ENCODE data around the gene DNAH6. TPM values are rescaled to one million over a fixed set of nuclear protein-coding genes. Genes with fewer than 3 reads are reported as not detected.

The DNAH6 gene
- total and polyA plus RNA-seq, 2 of the 8 experiments (the other 6 are each of a cell fraction or from before 2014, with no cell fraction given) = 0.06 to 0.43 TPM

- H2AK5ac ChIP-seq (ENCODE audit: low read depth, low read length) = no peak overlapping the region
- WGBS, 2 experiments (ENCODE audit: extremely low coverage in 1 of 2, insufficient coverage in 1 of 2, insufficient read length in 1 of 2, insufficient replicate concordance in 2 of 2, low coverage in 1 of 2, low lambda C conversion rate in 2 of 2, missing lambda C conversion rate in 1 of 2) = 85% methylated on average over 2 of the region's 2 CpGs; no CpG with 5 or more reads in 1 of the 2 experiments
These were observed 181.6 kb downstream of the DNAH6 start for GRCh38 chr2:84697895-84698294.

More at GRCh38 chr2:84697895-84698294, 181.6 kb downstream of the DNAH6 start:
- ChIA-PET POLR2A (ENCODE audit: partially characterized antibody) (no interaction called here), CTCF (ENCODE audit: partially characterized antibody) (interaction anchor here (0.7 kb wide), 1 partner anchor 37 kb away, joined by 4 read pairs; no protein-coding TSS in a partner anchor)
- Histone ChIP-seq H3K4me3 (ENCODE audit: extremely low read depth in 1 of 4, insufficient read depth in 2 of 4, low read depth in 3 of 4, low read length in 4 of 4) (no peak overlapping the region), H3K36me3 (ENCODE audit: control insufficient read depth in 2 of 4, insufficient read depth in 4 of 4, low read length in 3 of 4) (no peaks in the 10 kb centered on the region), H3K14ac (ENCODE audit: insufficient read length) (no peak overlapping the region), H3K23ac (ENCODE audit: insufficient read length) (no peak overlapping the region), H2AFZ (ENCODE audit: low read length) (no peak overlapping the region), H2BK12ac (ENCODE audit: low read depth, low read length) (no peak overlapping the region), H4K91ac (replicated peaks; ENCODE audit: insufficient read length, low read length) (no peak overlapping the region), H3K56ac (replicated peaks; ENCODE audit: insufficient read length, low read depth, low read length) (no peak overlapping the region), H3K23me2 (ENCODE audit: low read depth, low read length) (no peaks in the 10 kb centered on the region), H3K79me2 (ENCODE audit: control insufficient read depth in 1 of 2, insufficient read depth in 2 of 2, low read length in 2 of 2) (no peaks in the 10 kb centered on the region), H2BK15ac (ENCODE audit: low read length) (no peak overlapping the region), H3K9ac (replicated peaks in 1 of 4; ENCODE audit: extremely low read depth in 1 of 4, low read depth in 3 of 4, low read length in 3 of 4) (no peak overlapping the region), H3K9me3 (ENCODE audit: insufficient read depth in 2 of 2, low read depth in 1 of 2, low read length in 1 of 2) (peaks cover 3 to 8% of the 10 kb centered on the region in 2 experiments; a peak in 3 of 4 replicates), H4K8ac (ENCODE audit: extremely low read depth, insufficient read depth, low read length) (no peak overlapping the region), H3K4ac (replicated peaks; ENCODE audit: insufficient read length, low read depth, low read length) (no peak overlapping the region), H3K27me3 (replicated peaks in 1 of 4; ENCODE audit: control insufficient read depth in 3 of 4, extremely low read depth in 1 of 4, insufficient read depth in 3 of 4, low read length in 3 of 4) (no peaks in the 10 kb centered on the region), H2BK20ac (ENCODE audit: low read length) (no peak overlapping the region), H3K18ac (ENCODE audit: extremely low read depth, low read length) (no peak overlapping the region), H3K4me1 (replicated peaks in 1 of 4; ENCODE audit: control insufficient read depth in 3 of 4, insufficient read depth in 4 of 4, low read length in 3 of 4) (no peaks in the 10 kb centered on the region), H4K20me1 (replicated peaks in 1 of 2; ENCODE audit: control insufficient read depth in 1 of 2, insufficient read depth in 2 of 2, low read length in 2 of 2) (no peaks in the 10 kb centered on the region), H3K4me2 (ENCODE audit: insufficient read depth in 1 of 2, low read depth in 2 of 2, low read length in 2 of 2) (no peak overlapping the region), H3K79me1 (ENCODE audit: low read depth, low read length) (no peaks in the 10 kb centered on the region), H2BK120ac (replicated peaks; ENCODE audit: low read depth, low read length) (no peak overlapping the region), H4K5ac (ENCODE audit: insufficient read length, low read depth, low read length) (no peak overlapping the region), H2BK5ac (ENCODE audit: low read depth, low read length) (no peak overlapping the region), H3K27ac (ENCODE audit: low read depth, low read length) (no peak overlapping the region)
- FAIRE-seq (no peak), DNase-seq (ENCODE audit: low read depth in 1 of 2, low spot score in 2 of 2) (no peak)
- no peak for TF ChIP-seq SP1 (IDR thresholded peaks at IDR 0.05; ENCODE audit: low read depth, low read length)
- no peak for TF ChIP-seq JUND (IDR thresholded peaks at IDR 0.05; ENCODE audit: low read length)
- TF ChIP-seq GABPA (IDR thresholded peaks at IDR 0.05; ENCODE audit: borderline replicate concordance, insufficient read depth, low read length) = no peak
- TF ChIP-seq TEAD4 (IDR thresholded peaks at IDR 0.05; ENCODE audit: low read depth, low read length) = 0 out of 2 replicates have a peak, but pooled peaks have one; percentile 40
- no peak for TF ChIP-seq CTBP2 (IDR thresholded peaks at IDR 0.05; ENCODE audit: borderline replicate concordance, insufficient read depth, insufficient read length, low read length)
- no peak for TF ChIP-seq USF2 (IDR thresholded peaks at IDR 0.05; ENCODE audit: low read length)
- no peak for TF ChIP-seq SRF (IDR thresholded peaks at IDR 0.05; ENCODE audit: low read depth, low read length)
